Ishikawa (cell line): ENCODE measurements around the gene SLC6A18.

Experiments used
- EGR1 ChIP-seq: IDR thresholded peaks from 2 replicates; pipeline ENCODE4 v1.6.1; 2012
- EP300 ChIP-seq: IDR thresholded peaks from 2 replicates; pipeline ENCODE4 v1.6.1; 2012; ENCODE audit warnings: borderline replicate concordance
- MAX ChIP-seq: IDR thresholded peaks from 2 replicates; pipeline ENCODE4 v1.6.1; 2012
- RAD21 ChIP-seq: IDR thresholded peaks from 2 replicates; pipeline ENCODE4 v1.6.1; 2012; ENCODE audit warnings: low read depth
- TAF1 ChIP-seq: IDR thresholded peaks from 2 replicates; pipeline ENCODE4 v1.6.1; 2012; ENCODE audit warnings: low read depth, mild to moderate bottlenecking
- TCF12 ChIP-seq: IDR thresholded peaks from 2 replicates; pipeline ENCODE4 v1.6.1; 2012; ENCODE audit warnings: low read depth
- YY1 ChIP-seq: IDR thresholded peaks from 2 replicates; pipeline ENCODE4 v1.6.1; 2012; ENCODE audit warnings: low read depth

- no peak for TF ChIP-seq TAF1
- no peak for TF ChIP-seq EP300
- TF ChIP-seq RAD21, result no peak
- no peak for TF ChIP-seq YY1
- TF ChIP-seq EGR1, result no peak
- TF ChIP-seq MAX, result no peak
- TF ChIP-seq TCF12, result no peak
Measured at GRCh38 chr5:1199649-1200494, 25.3 kb upstream of the SLC6A18 start.
